Uterus (tissue), 2 donors: ENCODE results near the gene PHF2.

ENCODE experiments used
- POLR2A ChIP-seq, 2 donors: fragments of 450-650 bp; IDR thresholded peaks; one replicate each; pipeline ENCODE4 v1.6.1; 2016; ENCODE audit warnings: antibody characterized with exemption in 2 of 2, mild to moderate bottlenecking in 1 of 2, moderate library complexity in 1 of 2
- TF ChIP-seq, protein P1 (sequence below), 4 experiments: fragments of 200-600 bp in 2 of 4; fragments of 450-650 bp in 2 of 4; sonication (generic) in 2 of 4; IDR thresholded peaks; one replicate each; pipeline ENCODE4 v1.5.1; 2016 to 2019; ENCODE audit warnings: antibody characterized with exemption in 4 of 4, mild to moderate bottlenecking in 2 of 4, moderate library complexity in 1 of 4

DNA sequence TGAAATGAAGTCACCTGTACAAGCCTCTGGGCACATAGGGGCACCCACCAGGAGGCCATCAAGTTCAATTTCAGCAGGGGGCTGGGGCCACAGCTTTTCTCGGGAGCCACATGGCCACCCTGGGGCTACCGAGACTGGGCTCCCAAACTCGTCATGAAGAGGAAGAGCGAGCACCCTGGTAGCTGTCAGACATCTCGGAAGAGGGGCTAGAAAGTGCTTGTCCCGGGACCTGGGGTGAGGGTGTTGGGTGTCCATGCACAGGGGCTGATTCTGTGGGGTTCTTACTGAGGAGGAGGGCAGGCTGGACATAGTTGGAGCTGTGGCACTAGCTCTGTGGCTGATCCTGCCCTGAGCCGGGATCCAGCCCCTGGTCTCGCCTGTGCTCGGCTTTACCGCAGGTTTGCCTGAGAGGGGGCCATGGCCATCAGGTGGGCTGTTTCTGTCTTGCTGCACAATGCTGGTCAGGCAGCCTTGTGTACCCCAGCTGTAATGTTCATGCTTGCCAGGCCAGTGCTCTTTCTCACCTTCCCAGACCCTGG is 70.3 kb downstream of the PHF2 start:
- TF ChIP-seq, protein P1, sequence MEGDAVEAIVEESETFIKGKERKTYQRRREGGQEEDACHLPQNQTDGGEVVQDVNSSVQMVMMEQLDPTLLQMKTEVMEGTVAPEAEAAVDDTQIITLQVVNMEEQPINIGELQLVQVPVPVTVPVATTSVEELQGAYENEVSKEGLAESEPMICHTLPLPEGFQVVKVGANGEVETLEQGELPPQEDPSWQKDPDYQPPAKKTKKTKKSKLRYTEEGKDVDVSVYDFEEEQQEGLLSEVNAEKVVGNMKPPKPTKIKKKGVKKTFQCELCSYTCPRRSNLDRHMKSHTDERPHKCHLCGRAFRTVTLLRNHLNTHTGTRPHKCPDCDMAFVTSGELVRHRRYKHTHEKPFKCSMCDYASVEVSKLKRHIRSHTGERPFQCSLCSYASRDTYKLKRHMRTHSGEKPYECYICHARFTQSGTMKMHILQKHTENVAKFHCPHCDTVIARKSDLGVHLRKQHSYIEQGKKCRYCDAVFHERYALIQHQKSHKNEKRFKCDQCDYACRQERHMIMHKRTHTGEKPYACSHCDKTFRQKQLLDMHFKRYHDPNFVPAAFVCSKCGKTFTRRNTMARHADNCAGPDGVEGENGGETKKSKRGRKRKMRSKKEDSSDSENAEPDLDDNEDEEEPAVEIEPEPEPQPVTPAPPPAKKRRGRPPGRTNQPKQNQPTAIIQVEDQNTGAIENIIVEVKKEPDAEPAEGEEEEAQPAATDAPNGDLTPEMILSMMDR (IDR thresholded peaks at IDR 0.05), result no peak
- TF ChIP-seq POLR2A (IDR thresholded peaks at IDR 0.05), result no peak
